ENCODE data around the gene ABCA10. TPM values are rescaled to one million over a fixed set of nuclear protein-coding genes. Genes with fewer than 3 reads are reported as not detected.

Gene ABCA10
- polyA plus RNA-seq, 1 experiment: 0.31 TPM

- Histone ChIP-seq H3K36me3 (ENCODE audit: control insufficient read depth, insufficient read depth, low read length) (no peaks in the 10 kb centered on the region), H3K27me3 (ENCODE audit: control insufficient read depth, insufficient read depth, low read length) (no peaks in the 10 kb centered on the region), H3K4me3 (ENCODE audit: low read depth, low read length) (no peak overlapping the region)
- CTCF ChIA-PET: no interaction called here
- POLR2A ChIA-PET: no interaction called here
- DNase-seq (ENCODE audit: low read depth): no peak
- TF ChIP-seq CTCF (IDR thresholded peaks at IDR 0.05; ENCODE audit: insufficient read depth, low read depth, low read length): no peak
Measured at GRCh38 chr17:69166957-69167356, 61.7 kb downstream of the ABCA10 start.

GRCh38 chr17:69164206-69164605 is 64.4 kb downstream of the ABCA10 start:
- CTCF ChIA-PET: no interaction called here
- H3K27me3 ChIP-seq (ENCODE audit: control insufficient read depth, insufficient read depth, low read length): no peaks in the 10 kb centered on the region
- H3K4me3 ChIP-seq (ENCODE audit: low read depth, low read length): no peak overlapping the region

GRCh38 chr17:69159418-69159817 is 69.2 kb downstream of the ABCA10 start:
- no peaks in the 10 kb centered on the region for H3K27me3 ChIP-seq (ENCODE audit: control insufficient read depth, insufficient read depth, low read length)
- H3K36me3 ChIP-seq (ENCODE audit: control insufficient read depth, insufficient read depth, low read length): no peaks in the 10 kb centered on the region
- DNase-seq (ENCODE audit: low read depth): no peak
- H3K4me3 ChIP-seq (ENCODE audit: low read depth, low read length): no peak overlapping the region
- no peak for TF ChIP-seq CTCF (IDR thresholded peaks at IDR 0.05; ENCODE audit: insufficient read depth, low read depth, low read length)
- POLR2A ChIA-PET: interaction anchor here (0.6 kb wide), 1 partner anchor 9 kb away, joined by 4 read pairs; no protein-coding TSS in a partner anchor
- CTCF ChIA-PET: no interaction called here

More at GRCh38 chr17:69164206-69164605, 64.4 kb downstream of the ABCA10 start:
- no peak for DNase-seq (ENCODE audit: low read depth)
- H3K36me3 ChIP-seq (ENCODE audit: control insufficient read depth, insufficient read depth, low read length): no peaks in the 10 kb centered on the region
- POLR2A ChIA-PET: no interaction called here
- TF ChIP-seq CTCF (IDR thresholded peaks at IDR 0.05; ENCODE audit: insufficient read depth, low read depth, low read length): no peak

- DNase-seq (ENCODE audit: low read depth): no peak
- TF ChIP-seq CTCF (IDR thresholded peaks at IDR 0.05; ENCODE audit: insufficient read depth, low read depth, low read length): no peak
- POLR2A ChIA-PET: no interaction called here
- Histone ChIP-seq H3K4me3 (ENCODE audit: low read depth, low read length) (no peak overlapping the region), H3K27me3 (ENCODE audit: control insufficient read depth, insufficient read depth, low read length) (no peaks in the 10 kb centered on the region), H3K36me3 (ENCODE audit: control insufficient read depth, insufficient read depth, low read length) (no peaks in the 10 kb centered on the region)
- CTCF ChIA-PET: no interaction called here
Measured at GRCh38 chr17:69154267-69154666, 74.4 kb downstream of the ABCA10 start.

GRCh38 chr17:69150333-69150732 is 78.3 kb downstream of the ABCA10 start:
- Histone ChIP-seq H3K4me3 (ENCODE audit: low read depth, low read length) (no peak overlapping the region), H3K36me3 (ENCODE audit: control insufficient read depth, insufficient read depth, low read length) (no peaks in the 10 kb centered on the region), H3K27me3 (ENCODE audit: control insufficient read depth, insufficient read depth, low read length) (no peaks in the 10 kb centered on the region)
- TF ChIP-seq CTCF (IDR thresholded peaks at IDR 0.05; ENCODE audit: insufficient read depth, low read depth, low read length): no peak
- DNase-seq (ENCODE audit: low read depth): no peak
- CTCF ChIA-PET: no interaction called here
- POLR2A ChIA-PET: interaction anchor here (0.6 kb wide), 1 partner anchor 9 kb away, joined by 4 read pairs; no protein-coding TSS in a partner anchor
